HepG2 (cell line): ENCODE results near the gene SRSF1. TPM values are rescaled to one million over a fixed set of nuclear protein-coding genes. Genes with fewer than 3 reads are reported as not detected.

Experiments
- AGO1 ChIP-seq: fragments of 200-400 bp; formaldehyde crosslinking; IDR thresholded peaks from 2 replicates; pipeline ENCODE4 v1.6.1; 2017; ENCODE audit warnings: mild to moderate bottlenecking, low read depth, low read length, moderate library complexity; ENCODE audit not compliant: poor library complexity, severe bottlenecking
- GPN1 ChIP-seq: sonication (generic); formaldehyde crosslinking; IDR thresholded peaks from 2 replicates; pipeline ENCODE4 v1.5.1; 2020; ENCODE audit warnings: missing genetic modification reagents, borderline replicate concordance
- HNF4G ChIP-seq, 2 experiments: sonication (generic) in 1 of 2; formaldehyde crosslinking in 1 of 2; IDR thresholded peaks; 2 replicates each; pipeline versions ENCODE4 v1.4.0 to v1.6.1; 2011 to 2020; ENCODE audit warnings: borderline replicate concordance in 2 of 2, low read depth in 2 of 2, mild to moderate bottlenecking in 2 of 2, low read length in 1 of 2, missing genetic modification reagents in 1 of 2, moderate library complexity in 1 of 2
- JUN ChIP-seq: sonication (generic); formaldehyde crosslinking; IDR thresholded peaks from 2 replicates; pipeline ENCODE4 v1.4.0; 2020; ENCODE audit warnings: mild to moderate bottlenecking, missing genetic modification reagents
- PCBP1 ChIP-seq: fragments of 200-400 bp; formaldehyde crosslinking; IDR thresholded peaks from 2 replicates; pipeline ENCODE4 v1.6.1; 2017; ENCODE audit warnings: mild to moderate bottlenecking, low read depth, low read length, borderline replicate concordance
- SOX5 ChIP-seq: IDR thresholded peaks from 2 replicates; pipeline ENCODE4 v1.6.1; 2016; ENCODE audit warnings: borderline replicate concordance
- WIZ ChIP-seq: sonication (generic); formaldehyde crosslinking; IDR thresholded peaks from 2 replicates; pipeline ENCODE4 v1.5.1; 2020; ENCODE audit warnings: mild to moderate bottlenecking, missing genetic modification reagents
- ZEB1 ChIP-seq: IDR thresholded peaks from 2 replicates; pipeline ENCODE4 v1.6.1; 2012; ENCODE audit warnings: mild to moderate bottlenecking, low read depth, inconsistent platforms; ENCODE audit not compliant: insufficient replicate concordance
- ZNF143 ChIP-seq: sonication (generic); formaldehyde crosslinking; IDR thresholded peaks from 2 replicates; pipeline ENCODE4 v1.4.0; 2020; ENCODE audit warnings: missing genetic modification reagents
- ZNF24 ChIP-seq: fragments of 450-650 bp; IDR thresholded peaks from 2 replicates; pipeline ENCODE4 v1.6.1; 2017; ENCODE audit warnings: antibody characterized with exemption, mild to moderate bottlenecking
- ZNF274 ChIP-seq: sonication (generic); formaldehyde crosslinking; IDR thresholded peaks from 2 replicates; pipeline ENCODE4 v1.5.1; 2020; ENCODE audit warnings: mild to moderate bottlenecking, missing genetic modification reagents
- ZNF383 ChIP-seq: sonication (generic); formaldehyde crosslinking; IDR thresholded peaks from 2 replicates; pipeline ENCODE4 v1.4.0; 2020; ENCODE audit warnings: missing genetic modification reagents, mild to moderate bottlenecking, borderline replicate concordance
- ZNF850 ChIP-seq: sonication (generic); formaldehyde crosslinking; conservative IDR thresholded peaks from 2 replicates; pipeline ENCODE4 v1.9.0; 2021; ENCODE audit warnings: mild to moderate bottlenecking, missing genetic modification reagents
- polyA plus RNA-seq, 8 experiments: library from polyadenylated mRNA; depleted of rRNA in 3 of 8; stranded (reverse) in 7 of 8; unstranded in 1 of 8; fragments of >200 nt; fragmentation: Illumina TruSeq in 4 of 8; extraction: Trizol in 4 of 8; gene quantifications; 2 replicates each; pipeline versions ENCODE4 v1.2.1 to v1.2.3, GENCODE V29; 2011 to 2016; ENCODE audit warnings: low read depth in 4 of 8, missing spikeins in 1 of 8, mixed read lengths in 1 of 8; ENCODE audit not compliant: insufficient read depth in 1 of 8
- total RNA-seq, 5 experiments: library from RNA; depleted of rRNA; stranded (reverse); fragments of >200 nt; fragmentation: Illumina TruSeq; extraction: Trizol; gene quantifications; 2 replicates each; pipeline ENCODE4 v1.2.3, GENCODE V29; 2016; ENCODE audit warnings: low read depth in 1 of 5
- TF ChIP-seq, protein P1 (sequence below): sonication (generic); formaldehyde crosslinking; IDR thresholded peaks from 2 replicates; pipeline ENCODE4 v1.5.0; 2020; ENCODE audit warnings: mild to moderate bottlenecking, missing genetic modification reagents
- TF ChIP-seq, protein P2 (sequence below): sonication (generic); formaldehyde crosslinking; IDR thresholded peaks from 2 replicates; pipeline ENCODE4 v1.4.0; 2020; ENCODE audit warnings: mild to moderate bottlenecking, missing genetic modification reagents
- TF ChIP-seq, protein P3 (sequence below): sonication (generic); formaldehyde crosslinking; IDR thresholded peaks from 2 replicates; pipeline ENCODE4 v1.4.0; 2020; ENCODE audit warnings: missing genetic modification reagents, borderline replicate concordance
- TF ChIP-seq, protein P4 (sequence below): sonication (generic); formaldehyde crosslinking; IDR thresholded peaks from 2 replicates; pipeline ENCODE4 v1.4.0; 2020; ENCODE audit warnings: missing genetic modification reagents
- TF ChIP-seq, protein P5 (sequence below): sonication (generic); formaldehyde crosslinking; IDR thresholded peaks from 2 replicates; pipeline ENCODE4 v1.5.1; 2020; ENCODE audit warnings: mild to moderate bottlenecking, missing genetic modification reagents

Gene SRSF1
- total and polyA plus RNA-seq, 2 of the 13 experiments (the other 11 are each of a cell fraction or from before 2014, with no cell fraction given), result 142 to 445 TPM

DNA sequence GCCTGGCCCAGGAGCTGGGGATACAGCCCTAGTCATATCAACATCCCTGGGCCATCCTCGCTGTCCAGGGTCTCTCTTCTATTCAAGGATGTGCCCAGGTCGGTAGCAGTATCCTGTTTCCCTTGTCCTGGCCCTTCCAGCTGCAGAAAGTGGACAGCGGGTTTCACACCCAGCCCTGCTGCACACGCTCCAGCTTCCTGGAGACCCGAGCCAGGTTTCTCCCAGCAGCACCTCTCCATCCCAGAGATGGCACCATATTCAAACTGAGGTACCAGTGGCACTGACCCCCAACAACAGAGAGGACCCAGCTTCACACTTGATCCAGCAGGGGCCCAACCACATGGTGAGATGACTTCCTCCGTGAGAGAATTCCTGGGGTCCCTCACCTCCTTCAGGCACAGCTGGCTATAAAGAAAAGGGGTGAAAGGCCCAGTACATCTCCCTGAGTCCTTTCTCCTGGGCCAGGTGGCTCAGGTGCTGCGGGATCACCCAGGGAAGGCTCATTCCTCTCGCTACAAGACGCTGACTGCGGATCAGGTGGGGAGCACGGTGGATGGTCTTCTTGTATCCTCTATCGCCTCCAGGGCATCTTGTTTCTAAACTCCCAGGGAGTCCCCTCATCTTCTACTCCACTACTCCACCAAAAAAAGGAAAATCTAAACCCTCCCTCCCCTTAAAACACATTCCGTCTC is 53.2 kb downstream of the SRSF1 start (continued):
- TF ChIP-seq, protein P1, sequence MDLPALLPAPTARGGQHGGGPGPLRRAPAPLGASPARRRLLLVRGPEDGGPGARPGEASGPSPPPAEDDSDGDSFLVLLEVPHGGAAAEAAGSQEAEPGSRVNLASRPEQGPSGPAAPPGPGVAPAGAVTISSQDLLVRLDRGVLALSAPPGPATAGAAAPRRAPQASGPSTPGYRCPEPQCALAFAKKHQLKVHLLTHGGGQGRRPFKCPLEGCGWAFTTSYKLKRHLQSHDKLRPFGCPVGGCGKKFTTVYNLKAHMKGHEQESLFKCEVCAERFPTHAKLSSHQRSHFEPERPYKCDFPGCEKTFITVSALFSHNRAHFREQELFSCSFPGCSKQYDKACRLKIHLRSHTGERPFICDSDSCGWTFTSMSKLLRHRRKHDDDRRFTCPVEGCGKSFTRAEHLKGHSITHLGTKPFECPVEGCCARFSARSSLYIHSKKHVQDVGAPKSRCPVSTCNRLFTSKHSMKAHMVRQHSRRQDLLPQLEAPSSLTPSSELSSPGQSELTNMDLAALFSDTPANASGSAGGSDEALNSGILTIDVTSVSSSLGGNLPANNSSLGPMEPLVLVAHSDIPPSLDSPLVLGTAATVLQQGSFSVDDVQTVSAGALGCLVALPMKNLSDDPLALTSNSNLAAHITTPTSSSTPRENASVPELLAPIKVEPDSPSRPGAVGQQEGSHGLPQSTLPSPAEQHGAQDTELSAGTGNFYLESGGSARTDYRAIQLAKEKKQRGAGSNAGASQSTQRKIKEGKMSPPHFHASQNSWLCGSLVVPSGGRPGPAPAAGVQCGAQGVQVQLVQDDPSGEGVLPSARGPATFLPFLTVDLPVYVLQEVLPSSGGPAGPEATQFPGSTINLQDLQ (CRISPR knock-in tag), result 0 out of 2 replicates have a peak, but pooled peaks have one; percentile 70
- TF ChIP-seq ZNF274 (no peak), ZNF383 (CRISPR knock-in tag) (no peak), PCBP1 (no peak), ZNF24 (no peak), ZNF143 (CRISPR knock-in tag) (peak; percentile 38; the same call in 1 of the 2 replicates), AGO1 (no peak), JUN (CRISPR knock-in tag) (no peak), GPN1 (CRISPR knock-in tag) (no peak), SOX5 (no peak), HNF4G (IDR thresholded peaks at IDR 0.05; ENCODE audit: borderline replicate concordance, low read depth, low read length) (no peak), HNF4G (CRISPR knock-in tag; IDR thresholded peaks at IDR 0.05; ENCODE audit: borderline replicate concordance, low read depth) (no peak), ZEB1 (no peak), WIZ (CRISPR knock-in tag) (no peak), ZNF850 (CRISPR knock-in tag) (0 out of 2 replicates have a peak, but pooled peaks have one; percentile 74)
- TF ChIP-seq, protein P2, sequence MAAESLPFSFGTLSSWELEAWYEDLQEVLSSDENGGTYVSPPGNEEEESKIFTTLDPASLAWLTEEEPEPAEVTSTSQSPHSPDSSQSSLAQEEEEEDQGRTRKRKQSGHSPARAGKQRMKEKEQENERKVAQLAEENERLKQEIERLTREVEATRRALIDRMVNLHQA (CRISPR knock-in tag), result no peak
- TF ChIP-seq, protein P3, sequence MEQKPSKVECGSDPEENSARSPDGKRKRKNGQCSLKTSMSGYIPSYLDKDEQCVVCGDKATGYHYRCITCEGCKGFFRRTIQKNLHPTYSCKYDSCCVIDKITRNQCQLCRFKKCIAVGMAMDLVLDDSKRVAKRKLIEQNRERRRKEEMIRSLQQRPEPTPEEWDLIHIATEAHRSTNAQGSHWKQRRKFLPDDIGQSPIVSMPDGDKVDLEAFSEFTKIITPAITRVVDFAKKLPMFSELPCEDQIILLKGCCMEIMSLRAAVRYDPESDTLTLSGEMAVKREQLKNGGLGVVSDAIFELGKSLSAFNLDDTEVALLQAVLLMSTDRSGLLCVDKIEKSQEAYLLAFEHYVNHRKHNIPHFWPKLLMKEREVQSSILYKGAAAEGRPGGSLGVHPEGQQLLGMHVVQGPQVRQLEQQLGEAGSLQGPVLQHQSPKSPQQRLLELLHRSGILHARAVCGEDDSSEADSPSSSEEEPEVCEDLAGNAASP (CRISPR knock-in tag), result no peak
- TF ChIP-seq, protein P4, sequence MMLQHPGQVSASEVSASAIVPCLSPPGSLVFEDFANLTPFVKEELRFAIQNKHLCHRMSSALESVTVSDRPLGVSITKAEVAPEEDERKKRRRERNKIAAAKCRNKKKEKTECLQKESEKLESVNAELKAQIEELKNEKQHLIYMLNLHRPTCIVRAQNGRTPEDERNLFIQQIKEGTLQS (CRISPR knock-in tag), result no peak
- TF ChIP-seq, protein P5, sequence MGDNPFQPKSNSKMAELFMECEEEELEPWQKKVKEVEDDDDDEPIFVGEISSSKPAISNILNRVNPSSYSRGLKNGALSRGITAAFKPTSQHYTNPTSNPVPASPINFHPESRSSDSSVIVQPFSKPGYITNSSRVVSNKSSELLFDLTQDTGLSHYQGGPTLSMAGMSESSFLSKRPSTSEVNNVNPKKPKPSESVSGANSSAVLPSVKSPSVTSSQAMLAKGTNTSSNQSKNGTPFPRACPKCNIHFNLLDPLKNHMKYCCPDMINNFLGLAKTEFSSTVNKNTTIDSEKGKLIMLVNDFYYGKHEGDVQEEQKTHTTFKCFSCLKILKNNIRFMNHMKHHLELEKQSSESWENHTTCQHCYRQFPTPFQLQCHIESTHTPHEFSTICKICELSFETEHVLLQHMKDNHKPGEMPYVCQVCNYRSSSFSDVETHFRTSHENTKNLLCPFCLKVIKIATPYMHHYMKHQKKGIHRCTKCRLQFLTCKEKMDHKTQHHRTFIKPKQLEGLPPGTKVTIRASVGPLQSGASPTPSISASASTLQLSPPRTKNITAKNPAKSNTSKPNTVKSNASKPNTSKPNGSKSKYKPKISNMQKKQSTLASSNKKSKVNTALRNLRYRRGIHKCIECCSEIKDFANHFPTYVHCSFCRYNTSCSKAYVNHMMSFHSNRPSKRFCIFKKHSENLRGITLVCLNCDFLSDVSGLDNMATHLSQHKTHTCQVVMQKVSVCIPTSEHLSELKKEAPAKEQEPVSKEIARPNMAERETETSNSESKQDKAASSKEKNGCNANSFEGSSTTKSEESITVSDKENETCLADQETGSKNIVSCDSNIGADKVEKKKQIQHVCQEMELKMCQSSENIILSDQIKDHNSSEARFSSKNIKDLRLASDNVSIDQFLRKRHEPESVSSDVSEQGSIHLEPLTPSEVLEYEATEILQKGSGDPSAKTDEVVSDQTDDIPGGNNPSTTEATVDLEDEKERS, result no peak
